ENCODE data around the gene ZNF414. TPM values are rescaled to one million over a fixed set of nuclear protein-coding genes. Genes with fewer than 3 reads are reported as not detected.

The ZNF414 gene
- total and polyA plus RNA-seq, 7 donors, result 3.6 to 31.0 (median 17.1) TPM

DNA sequence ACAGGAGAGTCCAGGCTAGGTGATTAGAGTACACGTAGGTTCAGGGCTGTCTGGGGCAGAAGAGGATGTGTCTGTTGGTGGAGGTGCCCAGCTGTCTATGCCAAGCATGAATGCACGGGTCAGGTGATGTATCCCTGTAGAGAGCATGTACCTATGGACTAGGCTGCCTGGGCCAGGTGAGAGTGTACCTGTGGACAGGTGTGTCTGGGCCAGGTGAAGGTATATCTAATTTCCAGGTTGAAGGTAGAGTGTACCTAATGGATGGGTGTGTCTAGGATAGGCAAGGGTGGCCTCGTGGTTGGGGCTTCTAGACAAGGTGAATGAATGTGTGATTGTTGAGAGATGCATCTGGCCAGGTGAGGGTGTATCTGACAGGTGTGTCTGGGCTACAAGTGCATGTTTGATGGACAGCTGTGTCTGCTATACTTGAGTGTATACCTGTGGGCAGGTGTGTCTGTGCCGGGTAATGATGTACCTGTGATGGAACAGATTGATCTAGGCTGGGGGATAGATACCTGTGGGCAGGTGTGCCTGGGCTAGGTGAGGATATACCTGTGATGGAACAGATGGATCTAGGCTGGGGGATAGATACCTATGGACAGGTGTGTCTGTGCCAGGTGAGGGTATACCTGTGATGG lies 15.5 kb upstream of the ZNF414 start:
- TF ChIP-seq POLR2A (IDR thresholded peaks at IDR 0.05) (no peak), POLR2AphosphoS5 (IDR thresholded peaks at IDR 0.05) (no peak), EP300 (IDR thresholded peaks at IDR 0.05) (no peak)
- TF ChIP-seq, protein P1, sequence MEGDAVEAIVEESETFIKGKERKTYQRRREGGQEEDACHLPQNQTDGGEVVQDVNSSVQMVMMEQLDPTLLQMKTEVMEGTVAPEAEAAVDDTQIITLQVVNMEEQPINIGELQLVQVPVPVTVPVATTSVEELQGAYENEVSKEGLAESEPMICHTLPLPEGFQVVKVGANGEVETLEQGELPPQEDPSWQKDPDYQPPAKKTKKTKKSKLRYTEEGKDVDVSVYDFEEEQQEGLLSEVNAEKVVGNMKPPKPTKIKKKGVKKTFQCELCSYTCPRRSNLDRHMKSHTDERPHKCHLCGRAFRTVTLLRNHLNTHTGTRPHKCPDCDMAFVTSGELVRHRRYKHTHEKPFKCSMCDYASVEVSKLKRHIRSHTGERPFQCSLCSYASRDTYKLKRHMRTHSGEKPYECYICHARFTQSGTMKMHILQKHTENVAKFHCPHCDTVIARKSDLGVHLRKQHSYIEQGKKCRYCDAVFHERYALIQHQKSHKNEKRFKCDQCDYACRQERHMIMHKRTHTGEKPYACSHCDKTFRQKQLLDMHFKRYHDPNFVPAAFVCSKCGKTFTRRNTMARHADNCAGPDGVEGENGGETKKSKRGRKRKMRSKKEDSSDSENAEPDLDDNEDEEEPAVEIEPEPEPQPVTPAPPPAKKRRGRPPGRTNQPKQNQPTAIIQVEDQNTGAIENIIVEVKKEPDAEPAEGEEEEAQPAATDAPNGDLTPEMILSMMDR (IDR thresholded peaks at IDR 0.05), result no peak

DNA sequence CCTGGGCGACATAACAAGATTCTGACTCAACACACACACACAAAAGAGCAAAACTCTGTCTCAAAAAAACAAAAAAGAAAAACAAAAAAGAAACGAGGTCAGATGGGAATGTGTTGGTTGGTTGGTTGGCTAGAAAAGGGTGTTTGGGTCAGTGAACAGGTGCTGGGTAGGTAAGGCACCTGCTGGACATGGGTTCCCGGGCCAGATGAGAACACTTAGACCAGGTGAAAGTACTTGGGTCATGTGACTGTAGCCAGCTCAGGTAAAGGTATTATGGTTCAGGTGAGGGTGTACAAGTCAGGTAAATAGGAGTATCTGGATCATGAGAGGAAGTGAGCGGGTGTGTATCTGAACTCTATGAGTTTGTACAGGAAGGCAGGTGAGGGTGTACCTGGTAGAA lies 14.5 kb upstream of the ZNF414 start:
- Histone ChIP-seq H3K4me3 (no peak overlapping the region), H3K36me3 (no peaks in the 10 kb centered on the region), H3K9me3 (no peaks in the 10 kb centered on the region), H3K27ac (no peak overlapping the region), H3K27me3 (no peaks in the 10 kb centered on the region), H3K4me1 (peaks cover 0 to 14% (median 11%) of the 10 kb centered on the region in 4 donors)
- TF ChIP-seq POLR2A (IDR thresholded peaks at IDR 0.05) (no peak), POLR2AphosphoS5 (IDR thresholded peaks at IDR 0.05) (no peak), EP300 (IDR thresholded peaks at IDR 0.05) (no peak)
- TF ChIP-seq, protein P1 (IDR thresholded peaks at IDR 0.05), result no peak
- WGBS, 2 donors, result 51 to 77% methylated on average over 4 of the region's 4 CpGs
- DNase-seq, result no peak
- intact Hi-C loops (cut with DNase I), result no loop called here

More for the DNA sequence above, 15.5 kb upstream of the ZNF414 start:
- Histone ChIP-seq H3K4me3 (no peak overlapping the region), H3K4me1 (peaks cover 0 to 14% (median 11%) of the 10 kb centered on the region in 4 donors), H3K36me3 (no peaks in the 10 kb centered on the region), H3K27ac (no peak overlapping the region), H3K9me3 (no peaks in the 10 kb centered on the region), H3K27me3 (no peaks in the 10 kb centered on the region)
- DNase-seq, result no peak
- WGBS, 2 donors, result 34 to 83% methylated on average over 4 of the region's 4 CpGs
- intact Hi-C loops (cut with DNase I), result no loop called here

DNA sequence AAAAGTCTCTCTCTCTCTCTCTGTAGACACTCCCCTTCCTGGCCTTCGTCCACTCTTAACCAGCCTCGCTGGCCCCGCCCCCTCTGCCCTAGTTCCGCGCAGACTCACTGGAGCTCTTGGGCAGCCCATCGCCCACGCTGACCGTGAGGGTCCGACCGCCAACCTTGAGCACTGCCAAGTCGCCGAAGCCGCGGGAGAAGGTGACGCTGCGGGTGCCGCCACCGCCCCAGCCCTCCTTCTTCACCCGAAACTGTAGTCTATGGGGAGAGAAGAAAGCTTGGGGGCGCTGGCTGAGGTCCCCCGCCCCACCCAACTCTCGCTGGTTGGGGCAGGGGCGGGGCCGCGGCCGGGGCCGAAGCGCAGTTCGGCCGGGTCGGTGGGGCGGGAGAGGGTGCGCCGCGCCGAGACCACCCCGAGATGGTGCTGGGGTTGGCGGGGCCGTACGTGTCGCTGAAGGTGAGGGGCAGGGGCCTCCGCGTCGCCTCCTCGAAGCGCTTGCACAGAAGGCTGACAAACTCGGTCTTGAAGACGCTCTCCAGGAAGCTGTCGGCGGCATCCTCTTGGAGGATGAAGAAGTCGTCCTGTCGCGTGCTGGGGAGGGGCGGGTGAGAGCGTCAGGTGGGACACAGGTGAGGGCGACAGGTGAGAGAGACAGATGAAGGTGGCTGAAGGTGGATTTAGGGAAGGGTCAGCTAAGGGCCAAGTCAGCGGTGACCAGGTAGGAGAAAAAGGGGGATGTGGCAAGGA lies 12.6 kb upstream of the ZNF414 start:
- Histone ChIP-seq H3K27me3 (no peaks in the 10 kb centered on the region), H3K4me3 (peak overlapping the region; percentile 66 to 96 (median 81)), H3K4me1 (peaks cover 0 to 14% (median 11%) of the 10 kb centered on the region in 4 donors), H3K9me3 (no peaks in the 10 kb centered on the region), H3K36me3 (no peaks in the 10 kb centered on the region), H3K27ac (peak overlapping the region; percentile 90 to 94 (median 91))
- intact Hi-C loops (cut with DNase I), result no loop called here
- 13 to 50% methylated on average over 57 of the region's 57 CpGs for WGBS, 2 donors
- TF ChIP-seq POLR2AphosphoS5 (IDR thresholded peaks at IDR 0.05) (peak; percentile 45 to 86 (median 66)), POLR2A (IDR thresholded peaks at IDR 0.05) (peak; percentile 1 to 36)
- TF ChIP-seq, protein P1 (IDR thresholded peaks at IDR 0.05), result no peak
- peak; percentile 95 for DNase-seq

DNA sequence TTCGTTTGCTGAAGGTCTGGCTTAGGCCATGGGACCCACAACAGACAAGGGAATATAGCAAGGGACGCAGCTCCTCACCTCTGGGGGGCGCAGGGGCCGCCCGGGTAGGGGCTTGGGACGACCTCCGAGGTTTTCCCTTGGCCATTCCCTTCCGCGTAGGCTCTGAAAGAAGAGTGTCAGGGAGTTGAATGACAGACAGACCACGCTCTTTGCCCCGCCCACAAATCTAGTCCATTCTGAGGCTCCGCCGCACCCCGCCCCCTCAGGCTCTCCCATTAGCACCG lies 11.4 kb upstream of the ZNF414 start:
- TF ChIP-seq POLR2AphosphoS5 (IDR thresholded peaks at IDR 0.05), result peak in 2 of 4 donors; percentile 22 to 26
- peak in 1 of 2 donors; percentile 24 for TF ChIP-seq POLR2A (IDR thresholded peaks at IDR 0.05)
- TF ChIP-seq, protein P1 (IDR thresholded peaks at IDR 0.05), result no peak
- no peak for TF ChIP-seq EP300 (IDR thresholded peaks at IDR 0.05)
- Histone ChIP-seq H3K27ac (peak overlapping the region; percentile 79 to 94 (median 88)), H3K4me1 (peaks cover 0 to 14% (median 11%) of the 10 kb centered on the region in 4 donors), H3K36me3 (no peaks in the 10 kb centered on the region), H3K4me3 (peak overlapping the region; percentile 13 to 94 (median 40)), H3K9me3 (no peaks in the 10 kb centered on the region), H3K27me3 (no peaks in the 10 kb centered on the region)
- intact Hi-C loops (cut with DNase I), result loop anchor here (1.0 kb wide), 1 partner anchor 11 kb away; the partner anchor contains the start of gene ZNF414
- no peak for DNase-seq
- WGBS, 2 donors, result 17 to 50% methylated on average over 15 of the region's 15 CpGs
